HG03139 (cell line): Measurements from ENCODE around the gene GADD45G.

Experiments
- ATAC-seq: cut with Tn5 transposase; IDR thresholded peaks from one replicate; pipeline ENCODE4 v1.9.1; 2021; ENCODE audit not compliant: unreplicated experiment

The GADD45G gene

GRCh38 chr9:89629081-89629976, 24.5 kb downstream of the GADD45G start:
- no peak for ATAC-seq

GRCh38 chr9:89630508-89630907, 25.7 kb downstream of the GADD45G start:
- no peak for ATAC-seq

- ATAC-seq = no peak
These were observed 26.6 kb downstream of the GADD45G start for GRCh38 chr9:89631384-89631783.

GRCh38 chr9:89632192-89632733, 27.5 kb downstream of the GADD45G start:
- ATAC-seq = no peak

- no peak for ATAC-seq
These were observed 27.9 kb downstream of the GADD45G start for GRCh38 chr9:89632736-89633135.

GRCh38 chr9:89633404-89633803, 28.6 kb downstream of the GADD45G start:
- no peak for ATAC-seq

- ATAC-seq = no peak
These were observed 29.1 kb downstream of the GADD45G start for GRCh38 chr9:89633920-89634319.

GRCh38 chr9:89634995-89635742, 30.4 kb downstream of the GADD45G start:
- ATAC-seq = no peak

GRCh38 chr9:89635816-89636215, 31.0 kb downstream of the GADD45G start:
- no peak for ATAC-seq

- ATAC-seq = no peak
These were observed 33.0 kb downstream of the GADD45G start for GRCh38 chr9:89637787-89638186.

GRCh38 chr9:89638359-89638758, 33.5 kb downstream of the GADD45G start:
- no peak for ATAC-seq

- no peak for ATAC-seq
These were observed 34.1 kb downstream of the GADD45G start for GRCh38 chr9:89638893-89639292.

- ATAC-seq = no peak
These were observed 34.6 kb downstream of the GADD45G start for GRCh38 chr9:89639367-89639795.

GRCh38 chr9:89639961-89640360, 35.1 kb downstream of the GADD45G start:
- ATAC-seq = no peak

- ATAC-seq = no peak
These were observed 35.5 kb downstream of the GADD45G start for GRCh38 chr9:89640361-89640760.

- no peak for ATAC-seq
These were observed 36.0 kb downstream of the GADD45G start for GRCh38 chr9:89640801-89641200.

- no peak for ATAC-seq
These were observed 37.2 kb downstream of the GADD45G start for GRCh38 chr9:89641980-89642379.

GRCh38 chr9:89642789-89643188, 38.0 kb downstream of the GADD45G start:
- ATAC-seq = no peak

- ATAC-seq = no peak
These were observed 41.6 kb downstream of the GADD45G start for GRCh38 chr9:89646189-89646939.

- ATAC-seq = no peak
These were observed 42.7 kb downstream of the GADD45G start for GRCh38 chr9:89647366-89648128.
